GM18517 (cell line): ENCODE results near the gene KIRREL3.
"Not testable (repeated sequence)": the region's sequence is repeated elsewhere in the genome, so short reads cannot be mapped to it uniquely, and the experiment has no call there.

Experiments
- ATAC-seq: cut with Tn5 transposase; IDR thresholded peaks from one replicate; pipeline ENCODE4 v1.9.1; 2021; ENCODE audit warnings: mild to moderate bottlenecking, moderate library complexity; ENCODE audit not compliant: unreplicated experiment

KIRREL3 gene

GRCh38 chr11:126403022-126403581 is 597.5 kb downstream of the KIRREL3 start:
- no peak for ATAC-seq

GRCh38 chr11:126400479-126400878 is 600.1 kb downstream of the KIRREL3 start:
- ATAC-seq = no peak

- ATAC-seq = no peak
Observed at GRCh38 chr11:126400019-126400418, 600.6 kb downstream of the KIRREL3 start.

- ATAC-seq = no peak
Observed at GRCh38 chr11:126398721-126399120, 601.8 kb downstream of the KIRREL3 start.

- no peak for ATAC-seq
Observed at GRCh38 chr11:126398296-126398695, 602.3 kb downstream of the KIRREL3 start.

- ATAC-seq = no peak
Observed at GRCh38 chr11:126396965-126397364, 603.6 kb downstream of the KIRREL3 start.

- ATAC-seq = not testable (repeated sequence)
Observed at GRCh38 chr11:126396266-126396665, 604.3 kb downstream of the KIRREL3 start.

GRCh38 chr11:126395784-126396183 is 604.8 kb downstream of the KIRREL3 start:
- ATAC-seq = not testable (repeated sequence)

- not testable (repeated sequence) for ATAC-seq
Observed at GRCh38 chr11:126394634-126395072, 605.9 kb downstream of the KIRREL3 start.

- no peak for ATAC-seq
Observed at GRCh38 chr11:126394036-126394435, 606.5 kb downstream of the KIRREL3 start.

- no peak for ATAC-seq
Observed at GRCh38 chr11:126393143-126393542, 607.4 kb downstream of the KIRREL3 start.

- no peak for ATAC-seq
Observed at GRCh38 chr11:126392633-126393013, 607.9 kb downstream of the KIRREL3 start.

GRCh38 chr11:126391970-126392632 is 608.5 kb downstream of the KIRREL3 start:
- no peak for ATAC-seq

GRCh38 chr11:126391286-126391954 is 609.1 kb downstream of the KIRREL3 start:
- ATAC-seq = no peak

- ATAC-seq = no peak
Observed at GRCh38 chr11:126390272-126390867, 610.2 kb downstream of the KIRREL3 start.

GRCh38 chr11:126387857-126388256 is 612.7 kb downstream of the KIRREL3 start:
- no peak for ATAC-seq

- ATAC-seq = not testable (repeated sequence)
Observed at GRCh38 chr11:126386729-126387071, 613.9 kb downstream of the KIRREL3 start.

- ATAC-seq = no peak
Observed at GRCh38 chr11:126385991-126386728, 614.4 kb downstream of the KIRREL3 start.

GRCh38 chr11:126384449-126385070 is 616.0 kb downstream of the KIRREL3 start:
- no peak for ATAC-seq
